SK-N-MC (cell line): ENCODE measurements around the gene KAZN.

Source experiments
- EZH2 ChIP-seq: fragments of 200-600 bp; sonication (generic); IDR thresholded peaks from one replicate; pipeline ENCODE4 v1.6.1; 2017; ENCODE audit warnings: antibody characterized with exemption
- POLR2AphosphoS5 ChIP-seq: IDR thresholded peaks from 2 replicates; pipeline ENCODE4 v1.6.1; 2012; ENCODE audit warnings: mild to moderate bottlenecking, low read depth, low read length, borderline replicate concordance

DNA sequence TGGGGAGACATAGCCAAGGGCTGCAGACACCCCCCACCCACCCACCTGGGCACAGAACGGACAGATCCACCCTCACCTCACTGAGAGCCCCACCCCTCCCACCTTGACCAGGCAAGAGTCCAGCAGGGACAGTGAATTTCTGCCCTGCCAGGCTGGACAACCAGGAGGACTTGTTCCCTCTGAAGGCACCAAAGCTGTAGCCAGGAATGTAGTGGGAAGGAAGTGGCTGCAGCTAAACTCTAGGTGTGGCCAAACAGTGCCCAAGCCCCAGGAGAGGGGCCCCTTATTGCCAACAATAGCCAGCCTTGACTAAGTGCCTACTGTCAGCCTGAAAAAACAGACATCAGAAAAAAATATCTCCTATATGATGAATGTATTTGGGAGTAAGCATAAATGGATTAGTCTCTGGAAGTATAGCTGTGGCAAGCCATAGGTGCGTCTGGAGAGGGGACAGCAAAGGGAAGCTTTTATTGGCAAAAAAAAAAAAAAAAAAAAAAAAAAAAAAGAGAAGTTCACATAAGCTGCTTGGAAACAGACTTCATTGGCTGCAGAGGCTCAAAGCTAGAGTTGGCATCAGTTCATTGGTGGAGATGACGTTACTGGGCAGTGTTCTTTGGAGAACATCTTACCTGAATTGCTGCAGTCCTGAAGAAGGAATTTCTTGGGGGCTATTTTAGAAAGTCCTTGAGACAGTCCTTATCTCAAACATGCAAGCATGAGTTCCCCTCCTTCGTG lies 490.9 kb downstream of the KAZN start:
- TF ChIP-seq EZH2 (no peak), POLR2AphosphoS5 (no peak)
